HL-60/S4 (cell line): Measurements from ENCODE around the gene AOAH.
"Not testable (repeated sequence)": the region's sequence is repeated elsewhere in the genome, so short reads cannot be mapped to it uniquely, and the experiment has no call there.

Experiments used
- in situ Hi-C: fragments of 300-500 bp; cut with MboI; formaldehyde crosslinking; loops from 2 replicates; pipeline ENCODE4 v1.14.3; 2022; ENCODE audit warnings: low sequenced_read_pairs

Gene AOAH

GRCh38 chr7:36484265-36484664 lies 240.0 kb downstream of the AOAH start:
- in situ Hi-C loops, result loop anchor here (25.0 kb wide), 3 partner anchors 178 to 1353 kb away; partner anchors contain the start of gene NME8

- in situ Hi-C loops, result loop anchor here (25.0 kb wide), 3 partner anchors 178 to 1353 kb away; partner anchors contain the start of gene NME8
Measured at GRCh38 chr7:36483853-36484252, 240.4 kb downstream of the AOAH start.

GRCh38 chr7:36478745-36479144 lies 245.5 kb downstream of the AOAH start:
- in situ Hi-C loops, result loop anchor here (10.0 to 25.0 kb wide), 4 partner anchors 184 to 1359 kb away; partner anchors contain the start of gene NME8

GRCh38 chr7:36475381-36475780 lies 248.9 kb downstream of the AOAH start:
- in situ Hi-C loops, result loop anchor here (10.0 to 25.0 kb wide), 4 partner anchors 187 to 1362 kb away; partner anchors contain the start of gene NME8

GRCh38 chr7:36475011-36475342 lies 249.3 kb downstream of the AOAH start:
- in situ Hi-C loops, result loop anchor here (10.0 to 25.0 kb wide), 4 partner anchors 187 to 1362 kb away; partner anchors contain the start of gene NME8

- in situ Hi-C loops, result loop anchor here (10.0 to 25.0 kb wide), 4 partner anchors 188 to 1363 kb away; partner anchors contain the start of gene NME8
Measured at GRCh38 chr7:36474283-36475010, 249.8 kb downstream of the AOAH start.

GRCh38 chr7:36473454-36474282 lies 250.6 kb downstream of the AOAH start:
- in situ Hi-C loops, result loop anchor here (10.0 kb wide), 1 partner anchor 731 kb away; no protein-coding TSS in a partner anchor

GRCh38 chr7:36472141-36472729 lies 252.1 kb downstream of the AOAH start:
- in situ Hi-C loops, result loop anchor here (10.0 kb wide), 1 partner anchor 733 kb away; no protein-coding TSS in a partner anchor

GRCh38 chr7:36469236-36469635 lies 255.1 kb downstream of the AOAH start:
- in situ Hi-C loops, result no loop called here

- in situ Hi-C loops, result no loop called here
Measured at GRCh38 chr7:36468370-36469101, 255.8 kb downstream of the AOAH start.

GRCh38 chr7:36466001-36466400 lies 258.3 kb downstream of the AOAH start:
- in situ Hi-C loops, result not testable (repeated sequence)

GRCh38 chr7:36464271-36464670 lies 260.0 kb downstream of the AOAH start:
- in situ Hi-C loops, result no loop called here
